ENCODE measurements around the gene IBTK.
A peak's percentile ranks its signal among the peaks of the same experiment; 100 is the strongest.
"Not testable (repeated sequence)": the region's sequence is repeated elsewhere in the genome, so short reads cannot be mapped to it uniquely, and the experiment has no call there.

The IBTK gene

GRCh38 chr6:82172594-82172993, 75.0 kb downstream of the IBTK start:
- DNase-seq, result no peak

GRCh38 chr6:82169138-82169876, 78.2 kb downstream of the IBTK start:
- DNase-seq, result no peak

- no peak for DNase-seq
Measured at GRCh38 chr6:82166493-82166892, 81.1 kb downstream of the IBTK start.

- no peak for DNase-seq
Measured at GRCh38 chr6:82160255-82160990, 87.1 kb downstream of the IBTK start.

GRCh38 chr6:82152786-82153185, 94.8 kb downstream of the IBTK start:
- DNase-seq, result not testable (repeated sequence)

GRCh38 chr6:82151147-82151546, 96.4 kb downstream of the IBTK start:
- DNase-seq, result not testable (repeated sequence)

DNA sequence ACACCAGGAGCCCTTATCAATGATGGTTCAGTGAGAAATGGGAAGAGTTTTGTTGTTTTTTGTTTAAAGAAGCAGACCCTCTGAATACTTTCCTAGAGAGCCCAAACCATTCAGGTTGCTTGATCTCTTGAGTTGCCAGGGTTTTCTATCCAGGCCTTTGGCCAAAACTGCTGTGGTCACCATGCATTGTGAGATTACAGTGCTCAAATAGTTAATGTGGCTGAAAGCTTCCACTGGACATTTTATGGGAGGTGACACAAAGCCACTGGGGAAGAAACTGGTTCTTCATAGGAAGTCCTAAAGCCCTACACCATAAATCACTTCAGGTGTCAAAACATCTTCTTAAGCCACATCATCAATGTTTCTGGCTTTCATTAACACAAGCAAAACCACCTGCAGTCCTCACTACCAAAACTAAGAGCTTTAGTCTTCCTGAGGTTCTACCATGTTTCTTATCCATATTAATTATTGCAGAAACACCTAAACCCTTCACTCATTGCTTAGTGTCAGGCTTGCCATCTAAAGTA, 101.6 kb downstream of the IBTK start:
- peak; percentile 26 for DNase-seq

DNA sequence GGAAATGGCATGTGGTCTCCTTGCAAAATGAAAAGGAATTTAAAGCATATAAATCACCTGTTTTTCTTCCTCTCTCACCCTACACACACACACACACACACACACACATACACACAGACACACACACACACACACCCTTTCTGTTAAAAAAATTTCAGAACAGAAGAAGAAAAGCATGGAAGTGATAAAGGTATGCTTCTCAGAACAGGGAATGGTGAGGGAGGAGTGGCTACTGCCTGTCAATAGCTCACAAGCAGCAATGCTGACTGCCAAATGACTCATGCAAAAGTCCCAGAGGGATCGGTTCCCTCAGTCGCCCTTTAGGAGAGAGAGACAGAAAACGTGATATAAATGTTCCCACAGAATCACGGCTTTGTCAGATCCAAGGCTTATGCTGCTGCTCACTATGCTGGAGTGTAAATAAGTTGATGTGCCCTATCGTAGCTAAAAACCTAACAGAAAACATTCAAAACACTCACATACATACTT, 102.6 kb downstream of the IBTK start:
- peak; percentile 93 for DNase-seq

GRCh38 chr6:82144007-82144851, 103.3 kb downstream of the IBTK start:
- peak; percentile 98 for DNase-seq

DNA sequence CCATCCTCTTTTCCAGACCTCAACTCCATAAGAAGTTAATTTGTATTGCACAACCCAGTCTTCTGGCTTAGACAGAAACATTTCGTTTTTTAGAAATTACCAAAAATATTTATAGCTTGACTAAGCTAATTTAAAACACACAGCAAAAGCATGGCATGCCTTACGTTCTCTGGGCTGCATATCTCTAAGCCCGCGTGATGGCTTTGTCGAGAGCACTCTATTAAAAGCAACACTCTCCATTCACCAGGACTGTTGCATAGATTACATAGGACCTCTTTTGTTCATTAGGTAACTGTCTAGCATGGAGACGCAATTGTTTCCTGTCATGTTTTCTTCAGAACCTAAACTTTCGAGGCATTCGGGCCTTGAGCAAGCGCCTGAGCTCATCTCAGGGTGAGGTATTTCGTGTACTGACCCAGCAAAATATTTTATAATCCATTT, 104.5 kb downstream of the IBTK start:
- peak; percentile 95 for DNase-seq

- no peak for DNase-seq
Measured at GRCh38 chr6:82142524-82142923, 105.0 kb downstream of the IBTK start.

DNA sequence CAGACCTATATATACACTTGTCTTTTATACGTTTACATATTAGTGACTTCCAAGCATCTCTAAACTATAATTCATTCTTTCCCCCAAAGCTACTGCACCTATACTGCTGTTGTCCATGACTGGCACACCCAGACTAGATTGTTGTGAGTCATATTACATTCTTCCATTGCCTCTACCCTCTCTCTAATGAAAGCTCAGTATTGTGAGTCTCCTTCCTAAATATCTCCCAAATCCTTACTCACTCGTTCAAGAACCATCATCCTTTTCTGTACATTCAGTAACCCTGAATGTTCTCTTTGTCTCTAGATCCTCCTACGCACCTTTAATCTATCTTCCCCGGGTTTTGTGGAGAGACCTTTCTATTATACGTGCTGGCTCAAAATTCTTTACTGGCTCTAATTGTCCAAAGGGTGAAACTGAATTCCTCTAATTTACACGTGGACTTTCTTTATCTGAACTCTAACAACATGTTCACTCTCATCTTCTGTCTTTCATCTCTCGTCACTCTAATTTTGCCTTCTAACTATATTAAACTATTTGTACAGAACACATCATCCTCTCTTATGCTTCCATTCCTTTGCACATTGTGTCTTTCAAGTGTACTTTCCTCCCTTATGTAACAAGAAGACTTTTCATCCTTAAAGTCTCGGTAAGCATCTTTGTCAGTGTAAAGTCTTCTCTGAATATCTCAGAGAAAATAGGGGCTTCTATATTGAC, 109.3 kb downstream of the IBTK start:
- DNase-seq, result no peak

DNA sequence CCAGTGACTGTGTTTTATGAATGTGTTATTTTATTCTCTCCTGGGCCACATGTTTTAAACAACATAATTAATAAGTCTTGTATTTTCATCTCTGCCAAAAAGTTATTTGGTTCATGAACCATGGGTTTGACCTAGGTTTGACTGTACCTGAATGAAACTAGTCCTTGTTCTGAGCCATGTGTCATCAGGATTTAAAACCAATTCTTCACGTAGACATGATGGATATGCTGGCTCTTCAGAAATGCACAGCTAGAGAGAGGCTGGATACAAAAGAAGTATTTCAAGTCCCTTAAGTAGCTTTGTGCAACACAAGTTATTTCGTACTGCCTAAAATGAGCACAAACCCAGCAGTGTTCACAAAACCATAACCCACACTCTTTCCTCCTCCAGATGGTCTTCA, 116.1 kb downstream of the IBTK start:
- no peak for DNase-seq

- DNase-seq, result no peak
Measured at GRCh38 chr6:82129797-82130196, 117.7 kb downstream of the IBTK start.

GRCh38 chr6:82128973-82129372, 118.6 kb downstream of the IBTK start:
- not testable (repeated sequence) for DNase-seq

GRCh38 chr6:82123632-82124031, 123.9 kb downstream of the IBTK start:
- DNase-seq, result no peak

Measured in fibroblast of skin of abdomen (primary cell).